HUES48 (cell line): ENCODE data around the gene GFRA1.

Experiments used
- H3K27ac ChIP-seq: one replicate; pipeline ENCODE4 v1.7.0; 2013; ENCODE audit warnings: low read depth, low read length, inconsistent platforms
- H3K27me3 ChIP-seq: 2 replicates; pipeline ENCODE4 v1.6.1; 2013; ENCODE audit warnings: mild to moderate bottlenecking, low read length; ENCODE audit not compliant: control insufficient read depth, insufficient read depth
- H3K36me3 ChIP-seq: 2 replicates; pipeline ENCODE4 v1.6.1; 2013; ENCODE audit warnings: low read length; ENCODE audit not compliant: control insufficient read depth, insufficient read depth
- H3K4me1 ChIP-seq: 2 replicates; pipeline ENCODE4 v1.6.1; 2013; ENCODE audit warnings: mild to moderate bottlenecking, low read length; ENCODE audit not compliant: control insufficient read depth, insufficient read depth
- H3K4me3 ChIP-seq: 2 replicates; pipeline ENCODE4 v1.5.1; 2013; ENCODE audit warnings: mild to moderate bottlenecking, low read depth, low read length
- H3K9ac ChIP-seq: 2 replicates; pipeline ENCODE4 v1.6.1; 2013; ENCODE audit warnings: mild to moderate bottlenecking, low read depth, low read length, moderate library complexity
- H3K9me3 ChIP-seq: 2 replicates; pipeline ENCODE4 v1.6.1; 2013; ENCODE audit warnings: low read length; ENCODE audit not compliant: control insufficient read depth, insufficient read depth

GFRA1 gene

GRCh38 chr10:116141855-116142254, 131.2 kb downstream of the GFRA1 start:
- H3K9me3 ChIP-seq = no peaks in the 10 kb centered on the region
- H3K4me3 ChIP-seq = no peak overlapping the region
- H3K27ac ChIP-seq = no peak overlapping the region
- no peaks in the 10 kb centered on the region for H3K36me3 ChIP-seq
- no peak overlapping the region for H3K9ac ChIP-seq
- H3K4me1 ChIP-seq = no peaks in the 10 kb centered on the region; the same call in 1 of the 2 replicates
- H3K27me3 ChIP-seq = no peaks in the 10 kb centered on the region

- H3K27ac ChIP-seq = no peak overlapping the region
- H3K9ac ChIP-seq = no peak overlapping the region
- no peak overlapping the region for H3K4me3 ChIP-seq
- H3K27me3 ChIP-seq = no peaks in the 10 kb centered on the region
- no peaks in the 10 kb centered on the region for H3K36me3 ChIP-seq
- H3K9me3 ChIP-seq = no peaks in the 10 kb centered on the region
- no peaks in the 10 kb centered on the region; the same call in none of the 2 replicates for H3K4me1 ChIP-seq
Observed at GRCh38 chr10:116141246-116141645, 131.8 kb downstream of the GFRA1 start.

- Histone ChIP-seq H3K27ac (no peak overlapping the region), H3K4me1 (no peaks in the 10 kb centered on the region; the same call in none of the 2 replicates), H3K36me3 (no peaks in the 10 kb centered on the region), H3K4me3 (no peak overlapping the region), H3K9ac (no peak overlapping the region), H3K27me3 (no peaks in the 10 kb centered on the region), H3K9me3 (no peaks in the 10 kb centered on the region)
Observed at GRCh38 chr10:116139886-116140285, 133.1 kb downstream of the GFRA1 start.

GRCh38 chr10:116138897-116139296, 134.1 kb downstream of the GFRA1 start:
- no peaks in the 10 kb centered on the region; the same call in none of the 2 replicates for H3K4me1 ChIP-seq
- no peak overlapping the region for H3K27ac ChIP-seq
- H3K9ac ChIP-seq = no peak overlapping the region
- H3K36me3 ChIP-seq = no peaks in the 10 kb centered on the region
- no peak overlapping the region for H3K4me3 ChIP-seq
- no peaks in the 10 kb centered on the region for H3K27me3 ChIP-seq
- no peaks in the 10 kb centered on the region for H3K9me3 ChIP-seq

GRCh38 chr10:116136261-116136660, 136.7 kb downstream of the GFRA1 start:
- H3K27ac ChIP-seq = no peak overlapping the region
- H3K27me3 ChIP-seq = no peaks in the 10 kb centered on the region
- H3K9me3 ChIP-seq = no peaks in the 10 kb centered on the region
- H3K9ac ChIP-seq = no peak overlapping the region
- H3K36me3 ChIP-seq = no peaks in the 10 kb centered on the region
- H3K4me1 ChIP-seq = peaks cover 9% of the 10 kb centered on the region
- no peak overlapping the region for H3K4me3 ChIP-seq

GRCh38 chr10:116134322-116134721, 138.7 kb downstream of the GFRA1 start:
- Histone ChIP-seq H3K36me3 (no peaks in the 10 kb centered on the region), H3K9ac (no peak overlapping the region)

GRCh38 chr10:116133634-116134033, 139.4 kb downstream of the GFRA1 start:
- Histone ChIP-seq H3K36me3 (no peaks in the 10 kb centered on the region), H3K9me3 (no peaks in the 10 kb centered on the region), H3K27ac (no peak overlapping the region), H3K27me3 (no peaks in the 10 kb centered on the region), H3K9ac (no peak overlapping the region), H3K4me3 (no peak overlapping the region), H3K4me1 (peaks cover 9% of the 10 kb centered on the region)

More at GRCh38 chr10:116134322-116134721, 138.7 kb downstream of the GFRA1 start:
- Histone ChIP-seq H3K4me1 (peaks cover 9% of the 10 kb centered on the region), H3K27ac (no peak overlapping the region), H3K4me3 (no peak overlapping the region), H3K27me3 (no peaks in the 10 kb centered on the region), H3K9me3 (no peaks in the 10 kb centered on the region)

GRCh38 chr10:116132780-116133399, 140.1 kb downstream of the GFRA1 start:
- Histone ChIP-seq H3K4me1 (peaks cover 9% of the 10 kb centered on the region), H3K9ac (no peak overlapping the region), H3K4me3 (no peak overlapping the region), H3K9me3 (no peaks in the 10 kb centered on the region), H3K27me3 (no peaks in the 10 kb centered on the region), H3K27ac (no peak overlapping the region), H3K36me3 (no peaks in the 10 kb centered on the region)

- Histone ChIP-seq H3K27ac (no peak overlapping the region), H3K4me1 (peaks cover 9% of the 10 kb centered on the region), H3K4me3 (no peak overlapping the region), H3K9ac (no peak overlapping the region), H3K9me3 (no peaks in the 10 kb centered on the region), H3K27me3 (no peaks in the 10 kb centered on the region), H3K36me3 (no peaks in the 10 kb centered on the region)
Observed at GRCh38 chr10:116130006-116130405, 143.0 kb downstream of the GFRA1 start.

- no peaks in the 10 kb centered on the region for H3K36me3 ChIP-seq
- peaks cover 3% of the 10 kb centered on the region for H3K27me3 ChIP-seq
- no peaks in the 10 kb centered on the region for H3K9me3 ChIP-seq
- no peak overlapping the region for H3K4me3 ChIP-seq
- H3K9ac ChIP-seq = no peak overlapping the region
- peaks cover 3% of the 10 kb centered on the region; the same call in 1 of the 2 replicates for H3K4me1 ChIP-seq
- H3K27ac ChIP-seq = no peak overlapping the region
Observed at GRCh38 chr10:116126954-116127695, 145.9 kb downstream of the GFRA1 start.

GRCh38 chr10:116126239-116126638, 146.8 kb downstream of the GFRA1 start:
- H3K9me3 ChIP-seq = no peaks in the 10 kb centered on the region
- no peak overlapping the region for H3K9ac ChIP-seq
- peaks cover 3% of the 10 kb centered on the region for H3K27me3 ChIP-seq

More at GRCh38 chr10:116126239-116126638, 146.8 kb downstream of the GFRA1 start:
- no peaks in the 10 kb centered on the region for H3K36me3 ChIP-seq
- H3K4me3 ChIP-seq = no peak overlapping the region
- no peak overlapping the region for H3K27ac ChIP-seq
- peaks cover 3% of the 10 kb centered on the region; the same call in 1 of the 2 replicates for H3K4me1 ChIP-seq
